CD1c-positive myeloid dendritic cell (primary cell): Measurements from ENCODE around the gene NECTIN3.

Experiments used
- DNase-seq: peaks from one replicate; pipeline ENCODE4 v3.0.0-alpha.2; 2016; ENCODE audit errors: extremely low spot score

Gene NECTIN3

GRCh38 chr3:111200027-111200426 lies 128.4 kb downstream of the NECTIN3 start:
- no peak for DNase-seq

GRCh38 chr3:111210003-111210711 lies 138.5 kb downstream of the NECTIN3 start:
- DNase-seq = no peak

GRCh38 chr3:111210866-111211564 lies 139.4 kb downstream of the NECTIN3 start:
- no peak for DNase-seq

- no peak for DNase-seq
Measured at GRCh38 chr3:111212511-111212910, 140.9 kb downstream of the NECTIN3 start.

GRCh38 chr3:111215481-111215880 lies 143.9 kb downstream of the NECTIN3 start:
- DNase-seq = no peak

- DNase-seq = no peak
Measured at GRCh38 chr3:111218615-111219014, 147.0 kb downstream of the NECTIN3 start.

- no peak for DNase-seq
Measured at GRCh38 chr3:111227216-111227615, 155.6 kb downstream of the NECTIN3 start.

GRCh38 chr3:111229301-111229700 lies 157.7 kb downstream of the NECTIN3 start:
- no peak for DNase-seq

GRCh38 chr3:111236836-111237713 lies 165.5 kb downstream of the NECTIN3 start:
- no peak for DNase-seq

GRCh38 chr3:111237946-111238345 lies 166.3 kb downstream of the NECTIN3 start:
- no peak for DNase-seq

GRCh38 chr3:111238885-111239284 lies 167.3 kb downstream of the NECTIN3 start:
- DNase-seq = no peak

GRCh38 chr3:111241960-111242359 lies 170.3 kb downstream of the NECTIN3 start:
- DNase-seq = no peak
